GM23338 (cell line): Measurements from ENCODE around the gene TXNDC12. TPM values are rescaled to one million over a fixed set of nuclear protein-coding genes. Genes with fewer than 3 reads are reported as not detected.
A peak's percentile ranks its signal among the peaks of the same experiment; 100 is the strongest.

Experiments
- ATAC-seq: fragments of 200-7000 bp; cut with Tn5 transposase; 3 replicates; pipeline ENCODE4 v1.9.1; 2020
- DNase-seq: peaks from one replicate; pipeline ENCODE4 v3.0.0-alpha.2; 2015; ENCODE audit warnings: low spot score
- H2AFZ ChIP-seq: fragments of 200-600 bp; sonication (generic); 2 replicates; pipeline ENCODE4 v1.8.0; 2016; ENCODE audit warnings: antibody characterized with exemption, mild to moderate bottlenecking, moderate library complexity
- H3F3A ChIP-seq: fragments of 200-600 bp; sonication (generic); replicated peaks from 2 replicates; pipeline ENCODE4 v1.8.0; 2017; ENCODE audit warnings: antibody characterized with exemption, mixed run types, low read depth
- H3K27ac ChIP-seq: fragments of 200-600 bp; sonication (generic); 2 replicates; pipeline ENCODE4 v1.6.1; 2016; ENCODE audit warnings: low read depth
- H3K27me3 ChIP-seq: fragments of 200-600 bp; sonication (generic); 2 replicates; pipeline ENCODE4 v1.8.0; 2016; ENCODE audit warnings: mild to moderate bottlenecking, mixed run types, moderate library complexity; ENCODE audit not compliant: insufficient read depth
- H3K36me3 ChIP-seq: fragments of 200-600 bp; sonication (generic); 2 replicates; pipeline ENCODE4 v1.8.0; 2016; ENCODE audit warnings: mild to moderate bottlenecking; ENCODE audit not compliant: insufficient read depth
- H3K4me1 ChIP-seq: fragments of 200-600 bp; sonication (generic); 2 replicates; pipeline ENCODE4 v1.8.0; 2016; ENCODE audit warnings: mild to moderate bottlenecking, moderate library complexity; ENCODE audit not compliant: insufficient read depth
- H3K4me2 ChIP-seq: fragments of 200-600 bp; sonication (generic); 2 replicates; pipeline ENCODE4 v1.7.1; 2017; ENCODE audit warnings: mixed run types
- H3K4me3 ChIP-seq: fragments of 200-600 bp; sonication (generic); 2 replicates; pipeline ENCODE4 v1.6.1; 2016; ENCODE audit warnings: mixed run types
- H3K79me2 ChIP-seq: fragments of 200-600 bp; sonication (generic); replicated peaks from 2 replicates; pipeline ENCODE4 v1.8.0; 2017; ENCODE audit warnings: mild to moderate bottlenecking; ENCODE audit not compliant: insufficient read depth
- H3K9me2 ChIP-seq: fragments of 200-600 bp; sonication (generic); 2 replicates; pipeline ENCODE4 v1.8.0; 2017; ENCODE audit not compliant: insufficient read depth
- H4K20me1 ChIP-seq: fragments of 200-600 bp; sonication (generic); replicated peaks from 2 replicates; pipeline ENCODE4 v1.8.0; 2017; ENCODE audit warnings: mild to moderate bottlenecking; ENCODE audit not compliant: insufficient read depth
- H3K27ac Mint-ChIP-seq: 2 replicates; pipeline ENCODE4 v1.8.0; 2020; ENCODE audit warnings: inconsistent platforms, mild to moderate bottlenecking, moderate library complexity, mixed read lengths
- H3K27me3 Mint-ChIP-seq: 3 replicates; pipeline ENCODE4 v1.8.0; 2022; ENCODE audit warnings: low read depth, mild to moderate bottlenecking, moderate library complexity, mixed read lengths, inconsistent platforms; ENCODE audit not compliant: insufficient read depth, poor library complexity
- H3K36me3 Mint-ChIP-seq: 3 replicates; pipeline ENCODE4 v1.8.0; 2021; ENCODE audit warnings: low read depth, mild to moderate bottlenecking, inconsistent platforms, moderate library complexity, mixed read lengths
- H3K4me1 Mint-ChIP-seq: 3 replicates; pipeline ENCODE4 v1.8.0; 2020; ENCODE audit warnings: mild to moderate bottlenecking, inconsistent platforms, mixed read lengths
- H3K4me3 Mint-ChIP-seq: 3 replicates; pipeline ENCODE4 v1.8.0; 2021; ENCODE audit warnings: moderate library complexity, mild to moderate bottlenecking, inconsistent platforms, mixed read lengths
- H3K9me3 Mint-ChIP-seq: 3 replicates; pipeline ENCODE4 v1.8.0; 2020; ENCODE audit warnings: moderate library complexity, mild to moderate bottlenecking, inconsistent platforms, mixed read lengths
- CREB1 ChIP-seq: fragments of 250-450 bp; sonication (Bioruptor Pico); IDR thresholded peaks from 2 replicates; pipeline ENCODE4 v1.5.0; 2020; ENCODE audit warnings: low read depth, mild to moderate bottlenecking, moderate library complexity
- EZH2 ChIP-seq: fragments of 200-600 bp; sonication (generic); IDR thresholded peaks from one replicate; pipeline ENCODE4 v1.8.0; 2017; ENCODE audit warnings: antibody characterized with exemption, mild to moderate bottlenecking, low read depth; ENCODE audit not compliant: unreplicated experiment
- EZH2phosphoT487 ChIP-seq: fragments of 200-600 bp; sonication (generic); IDR thresholded peaks from one replicate; pipeline ENCODE4 v1.8.1; 2018; ENCODE audit warnings: antibody characterized with exemption; ENCODE audit not compliant: unreplicated experiment
- JUNB ChIP-seq: IDR thresholded peaks from one replicate; pipeline ENCODE4 v1.6.1; 2016; ENCODE audit warnings: antibody characterized with exemption; ENCODE audit not compliant: unreplicated experiment
- NANOG ChIP-seq: IDR thresholded peaks from 2 replicates; pipeline ENCODE4 v1.6.1; 2016; ENCODE audit warnings: antibody characterized with exemption, borderline replicate concordance
- POLR2AphosphoS5 ChIP-seq: IDR thresholded peaks from 2 replicates; pipeline ENCODE4 v1.6.1; 2016; ENCODE audit warnings: antibody characterized with exemption, low read depth
- STAT1 ChIP-seq: IDR thresholded peaks from one replicate; pipeline ENCODE4 v1.6.1; 2016; ENCODE audit warnings: antibody characterized with exemption; ENCODE audit not compliant: unreplicated experiment
- ZNF114 ChIP-seq: fragments of 250-450 bp; sonication (Bioruptor Pico); IDR thresholded peaks from 2 replicates; pipeline ENCODE4 v1.5.0; 2020; ENCODE audit warnings: mild to moderate bottlenecking, moderate library complexity
- ZNF331 ChIP-seq: fragments of 250-450 bp; sonication (Bioruptor Pico); IDR thresholded peaks from 2 replicates; pipeline ENCODE4 v1.5.0; 2020; ENCODE audit warnings: low read depth, mild to moderate bottlenecking, moderate library complexity
- polyA plus RNA-seq: library from polyadenylated mRNA; unstranded; fragments of >200 nt; fragmentation: Nextera tagmentation; extraction: Ambion mirVana; gene quantifications from 2 replicates; pipeline ENCODE4 v1.2.1, GENCODE V29; 2016
- total RNA-seq: library from RNA; depleted of rRNA; stranded (reverse); fragments of >200 nt; shearing (Covaris generic); gene quantifications from 2 replicates; pipeline ENCODE4 v1.2.3, GENCODE V29; 2014
- TF ChIP-seq, protein P1 (sequence below), 2 experiments: fragments of 200-600 bp in 1 of 2; sonication (generic) in 1 of 2; conservative IDR thresholded peaks; 2 replicates each; pipeline versions ENCODE4 v1.5.1 to v1.6.1; 2016 to 2017; ENCODE audit warnings: antibody characterized with exemption in 2 of 2, low read depth in 2 of 2, mild to moderate bottlenecking in 2 of 2, moderate library complexity in 1 of 2
- TF ChIP-seq, protein P2 (sequence below): IDR thresholded peaks from one replicate; pipeline ENCODE4 v1.6.1; 2018; ENCODE audit warnings: antibody characterized with exemption; ENCODE audit not compliant: unreplicated experiment
- TF ChIP-seq, protein P3 (sequence below): IDR thresholded peaks from 2 replicates; pipeline ENCODE4 v1.6.1; 2016; ENCODE audit warnings: antibody characterized with exemption
- TF ChIP-seq, protein P4 (sequence below): fragments of 250-450 bp; sonication (Bioruptor Pico); IDR thresholded peaks from 2 replicates; pipeline ENCODE4 v1.5.0; 2020; ENCODE audit warnings: mild to moderate bottlenecking, moderate library complexity

Gene TXNDC12
- total and polyA plus RNA-seq, 2 experiments from 2014 or later: 68.9 to 88.2 TPM

DNA sequence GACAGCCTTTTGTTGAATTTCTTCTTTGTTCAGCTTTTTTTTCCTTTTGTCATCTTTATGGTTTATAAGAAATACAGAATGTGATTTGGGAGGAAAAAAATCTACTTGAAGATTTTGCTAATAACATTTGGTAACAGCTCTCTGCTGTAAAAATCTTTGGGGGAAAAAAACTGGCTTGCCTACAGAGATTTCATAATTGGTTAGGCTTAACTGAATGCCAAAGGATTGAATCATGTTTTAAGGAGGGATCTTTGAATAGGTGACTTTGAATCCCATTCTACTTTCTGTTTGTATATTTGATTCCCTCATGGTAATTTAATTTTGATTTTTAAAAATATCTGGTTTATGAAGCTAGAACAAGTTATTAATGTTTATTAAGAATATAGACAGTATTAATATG lies 4.3 kb upstream of the TXNDC12 start:
- H3K4me3 Mint-ChIP-seq: peak overlapping the region; percentile 57; the same call in 1 of the 3 replicates
- Histone ChIP-seq H3K4me1 (peaks cover 14% of the 10 kb centered on the region), H3K79me2 (peaks cover 78% of the 10 kb centered on the region), H4K20me1 (peaks cover 19% of the 10 kb centered on the region), H3K27me3 (no peaks in the 10 kb centered on the region), H3F3A (no peaks in the 10 kb centered on the region; the same call in 1 of the 2 replicates), H3K27ac (peak overlapping the region; percentile 23), H3K4me3 (no peak overlapping the region), H2AFZ (no peak overlapping the region), H3K36me3 (peaks cover 34% of the 10 kb centered on the region), H3K4me2 (no peak overlapping the region), H3K9me2 (no peaks in the 10 kb centered on the region)
- ATAC-seq (no peak), DNase-seq (no peak)
- TF ChIP-seq JUNB (no peak), ZNF331 (CRISPR knock-in tag) (no peak), CREB1 (no peak), STAT1 (no peak), ZNF114 (CRISPR knock-in tag) (no peak), EZH2phosphoT487 (no peak), EZH2 (no peak), POLR2AphosphoS5 (no peak), NANOG (no peak)
- TF ChIP-seq, protein P1, sequence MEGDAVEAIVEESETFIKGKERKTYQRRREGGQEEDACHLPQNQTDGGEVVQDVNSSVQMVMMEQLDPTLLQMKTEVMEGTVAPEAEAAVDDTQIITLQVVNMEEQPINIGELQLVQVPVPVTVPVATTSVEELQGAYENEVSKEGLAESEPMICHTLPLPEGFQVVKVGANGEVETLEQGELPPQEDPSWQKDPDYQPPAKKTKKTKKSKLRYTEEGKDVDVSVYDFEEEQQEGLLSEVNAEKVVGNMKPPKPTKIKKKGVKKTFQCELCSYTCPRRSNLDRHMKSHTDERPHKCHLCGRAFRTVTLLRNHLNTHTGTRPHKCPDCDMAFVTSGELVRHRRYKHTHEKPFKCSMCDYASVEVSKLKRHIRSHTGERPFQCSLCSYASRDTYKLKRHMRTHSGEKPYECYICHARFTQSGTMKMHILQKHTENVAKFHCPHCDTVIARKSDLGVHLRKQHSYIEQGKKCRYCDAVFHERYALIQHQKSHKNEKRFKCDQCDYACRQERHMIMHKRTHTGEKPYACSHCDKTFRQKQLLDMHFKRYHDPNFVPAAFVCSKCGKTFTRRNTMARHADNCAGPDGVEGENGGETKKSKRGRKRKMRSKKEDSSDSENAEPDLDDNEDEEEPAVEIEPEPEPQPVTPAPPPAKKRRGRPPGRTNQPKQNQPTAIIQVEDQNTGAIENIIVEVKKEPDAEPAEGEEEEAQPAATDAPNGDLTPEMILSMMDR (conservative IDR thresholded peaks at IDR 0.05; ENCODE audit: low read depth in 2 of 2): no peak
- TF ChIP-seq, protein P2, sequence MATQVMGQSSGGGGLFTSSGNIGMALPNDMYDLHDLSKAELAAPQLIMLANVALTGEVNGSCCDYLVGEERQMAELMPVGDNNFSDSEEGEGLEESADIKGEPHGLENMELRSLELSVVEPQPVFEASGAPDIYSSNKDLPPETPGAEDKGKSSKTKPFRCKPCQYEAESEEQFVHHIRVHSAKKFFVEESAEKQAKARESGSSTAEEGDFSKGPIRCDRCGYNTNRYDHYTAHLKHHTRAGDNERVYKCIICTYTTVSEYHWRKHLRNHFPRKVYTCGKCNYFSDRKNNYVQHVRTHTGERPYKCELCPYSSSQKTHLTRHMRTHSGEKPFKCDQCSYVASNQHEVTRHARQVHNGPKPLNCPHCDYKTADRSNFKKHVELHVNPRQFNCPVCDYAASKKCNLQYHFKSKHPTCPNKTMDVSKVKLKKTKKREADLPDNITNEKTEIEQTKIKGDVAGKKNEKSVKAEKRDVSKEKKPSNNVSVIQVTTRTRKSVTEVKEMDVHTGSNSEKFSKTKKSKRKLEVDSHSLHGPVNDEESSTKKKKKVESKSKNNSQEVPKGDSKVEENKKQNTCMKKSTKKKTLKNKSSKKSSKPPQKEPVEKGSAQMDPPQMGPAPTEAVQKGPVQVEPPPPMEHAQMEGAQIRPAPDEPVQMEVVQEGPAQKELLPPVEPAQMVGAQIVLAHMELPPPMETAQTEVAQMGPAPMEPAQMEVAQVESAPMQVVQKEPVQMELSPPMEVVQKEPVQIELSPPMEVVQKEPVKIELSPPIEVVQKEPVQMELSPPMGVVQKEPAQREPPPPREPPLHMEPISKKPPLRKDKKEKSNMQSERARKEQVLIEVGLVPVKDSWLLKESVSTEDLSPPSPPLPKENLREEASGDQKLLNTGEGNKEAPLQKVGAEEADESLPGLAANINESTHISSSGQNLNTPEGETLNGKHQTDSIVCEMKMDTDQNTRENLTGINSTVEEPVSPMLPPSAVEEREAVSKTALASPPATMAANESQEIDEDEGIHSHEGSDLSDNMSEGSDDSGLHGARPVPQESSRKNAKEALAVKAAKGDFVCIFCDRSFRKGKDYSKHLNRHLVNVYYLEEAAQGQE: no peak
- TF ChIP-seq, protein P3, sequence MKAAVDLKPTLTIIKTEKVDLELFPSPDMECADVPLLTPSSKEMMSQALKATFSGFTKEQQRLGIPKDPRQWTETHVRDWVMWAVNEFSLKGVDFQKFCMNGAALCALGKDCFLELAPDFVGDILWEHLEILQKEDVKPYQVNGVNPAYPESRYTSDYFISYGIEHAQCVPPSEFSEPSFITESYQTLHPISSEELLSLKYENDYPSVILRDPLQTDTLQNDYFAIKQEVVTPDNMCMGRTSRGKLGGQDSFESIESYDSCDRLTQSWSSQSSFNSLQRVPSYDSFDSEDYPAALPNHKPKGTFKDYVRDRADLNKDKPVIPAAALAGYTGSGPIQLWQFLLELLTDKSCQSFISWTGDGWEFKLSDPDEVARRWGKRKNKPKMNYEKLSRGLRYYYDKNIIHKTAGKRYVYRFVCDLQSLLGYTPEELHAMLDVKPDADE: no peak
- TF ChIP-seq, protein P4, sequence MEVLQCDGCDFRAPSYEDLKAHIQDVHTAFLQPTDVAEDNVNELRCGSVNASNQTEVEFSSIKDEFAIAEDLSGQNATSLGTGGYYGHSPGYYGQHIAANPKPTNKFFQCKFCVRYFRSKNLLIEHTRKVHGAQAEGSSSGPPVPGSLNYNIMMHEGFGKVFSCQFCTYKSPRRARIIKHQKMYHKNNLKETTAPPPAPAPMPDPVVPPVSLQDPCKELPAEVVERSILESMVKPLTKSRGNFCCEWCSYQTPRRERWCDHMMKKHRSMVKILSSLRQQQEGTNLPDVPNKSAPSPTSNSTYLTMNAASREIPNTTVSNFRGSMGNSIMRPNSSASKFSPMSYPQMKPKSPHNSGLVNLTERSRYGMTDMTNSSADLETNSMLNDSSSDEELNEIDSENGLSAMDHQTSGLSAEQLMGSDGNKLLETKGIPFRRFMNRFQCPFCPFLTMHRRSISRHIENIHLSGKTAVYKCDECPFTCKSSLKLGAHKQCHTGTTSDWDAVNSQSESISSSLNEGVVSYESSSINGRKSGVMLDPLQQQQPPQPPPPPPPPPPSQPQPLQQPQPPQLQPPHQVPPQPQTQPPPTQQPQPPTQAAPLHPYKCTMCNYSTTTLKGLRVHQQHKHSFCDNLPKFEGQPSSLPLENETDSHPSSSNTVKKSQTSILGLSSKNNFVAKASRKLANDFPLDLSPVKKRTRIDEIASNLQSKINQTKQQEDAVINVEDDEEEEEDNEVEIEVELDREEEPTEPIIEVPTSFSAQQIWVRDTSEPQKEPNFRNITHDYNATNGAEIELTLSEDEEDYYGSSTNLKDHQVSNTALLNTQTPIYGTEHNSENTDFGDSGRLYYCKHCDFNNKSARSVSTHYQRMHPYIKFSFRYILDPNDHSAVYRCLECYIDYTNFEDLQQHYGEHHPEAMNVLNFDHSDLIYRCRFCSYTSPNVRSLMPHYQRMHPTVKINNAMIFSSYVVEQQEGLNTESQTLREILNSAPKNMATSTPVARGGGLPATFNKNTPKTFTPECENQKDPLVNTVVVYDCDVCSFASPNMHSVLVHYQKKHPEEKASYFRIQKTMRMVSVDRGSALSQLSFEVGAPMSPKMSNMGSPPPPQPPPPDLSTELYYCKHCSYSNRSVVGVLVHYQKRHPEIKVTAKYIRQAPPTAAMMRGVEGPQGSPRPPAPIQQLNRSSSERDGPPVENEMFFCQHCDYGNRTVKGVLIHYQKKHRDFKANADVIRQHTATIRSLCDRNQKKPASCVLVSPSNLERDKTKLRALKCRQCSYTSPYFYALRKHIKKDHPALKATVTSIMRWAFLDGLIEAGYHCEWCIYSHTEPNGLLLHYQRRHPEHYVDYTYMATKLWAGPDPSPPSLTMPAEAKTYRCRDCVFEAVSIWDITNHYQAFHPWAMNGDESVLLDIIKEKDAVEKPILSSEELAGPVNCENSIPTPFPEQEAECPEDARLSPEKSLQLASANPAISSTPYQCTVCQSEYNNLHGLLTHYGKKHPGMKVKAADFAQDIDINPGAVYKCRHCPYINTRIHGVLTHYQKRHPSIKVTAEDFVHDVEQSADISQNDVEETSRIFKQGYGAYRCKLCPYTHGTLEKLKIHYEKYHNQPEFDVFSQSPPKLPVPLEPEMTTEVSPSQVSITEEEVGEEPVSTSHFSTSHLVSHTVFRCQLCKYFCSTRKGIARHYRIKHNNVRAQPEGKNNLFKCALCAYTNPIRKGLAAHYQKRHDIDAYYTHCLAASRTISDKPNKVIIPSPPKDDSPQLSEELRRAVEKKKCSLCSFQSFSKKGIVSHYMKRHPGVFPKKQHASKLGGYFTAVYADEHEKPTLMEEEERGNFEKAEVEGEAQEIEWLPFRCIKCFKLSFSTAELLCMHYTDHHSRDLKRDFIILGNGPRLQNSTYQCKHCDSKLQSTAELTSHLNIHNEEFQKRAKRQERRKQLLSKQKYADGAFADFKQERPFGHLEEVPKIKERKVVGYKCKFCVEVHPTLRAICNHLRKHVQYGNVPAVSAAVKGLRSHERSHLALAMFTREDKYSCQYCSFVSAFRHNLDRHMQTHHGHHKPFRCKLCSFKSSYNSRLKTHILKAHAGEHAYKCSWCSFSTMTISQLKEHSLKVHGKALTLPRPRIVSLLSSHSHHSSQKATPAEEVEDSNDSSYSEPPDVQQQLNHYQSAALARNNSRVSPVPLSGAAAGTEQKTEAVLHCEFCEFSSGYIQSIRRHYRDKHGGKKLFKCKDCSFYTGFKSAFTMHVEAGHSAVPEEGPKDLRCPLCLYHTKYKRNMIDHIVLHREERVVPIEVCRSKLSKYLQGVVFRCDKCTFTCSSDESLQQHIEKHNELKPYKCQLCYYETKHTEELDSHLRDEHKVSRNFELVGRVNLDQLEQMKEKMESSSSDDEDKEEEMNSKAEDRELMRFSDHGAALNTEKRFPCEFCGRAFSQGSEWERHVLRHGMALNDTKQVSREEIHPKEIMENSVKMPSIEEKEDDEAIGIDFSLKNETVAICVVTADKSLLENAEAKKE (CRISPR knock-in tag): no peak
- H3K36me3 Mint-ChIP-seq: peaks cover 56% of the 10 kb centered on the region
- peaks cover 17% of the 10 kb centered on the region for H3K4me1 Mint-ChIP-seq
- H3K27me3 Mint-ChIP-seq: peaks cover 9% of the 10 kb centered on the region
- no peaks in the 10 kb centered on the region for H3K9me3 Mint-ChIP-seq
- H3K27ac Mint-ChIP-seq: peak overlapping the region; percentile 84
